ENCODE data around the gene WDR83.

Gene WDR83

GRCh38 chr19:12626958-12627357, 39.6 kb upstream of the WDR83 start:
- no peak overlapping the region for H2AFZ ChIP-seq
- peaks cover 8% of the 10 kb centered on the region for H3K36me3 ChIP-seq (ENCODE audit: control insufficient read depth, insufficient read depth, low read length)
- H3K79me2 ChIP-seq, result peaks cover 44% of the 10 kb centered on the region
- H3K9me3 ChIP-seq (ENCODE audit: control insufficient read depth, low read length), result peaks cover 5% of the 10 kb centered on the region
- no peak overlapping the region for H3K4me3 ChIP-seq (ENCODE audit: low read depth, low read length)
- H3K9ac ChIP-seq, result no peak overlapping the region
- H3K4me1 ChIP-seq, result no peaks in the 10 kb centered on the region
- H3K4me2 ChIP-seq (ENCODE audit: low read length), result no peak overlapping the region
- H3K27me3 ChIP-seq (ENCODE audit: control insufficient read depth, insufficient read depth, low read length), result no peaks in the 10 kb centered on the region
- no peak overlapping the region for H3K27ac ChIP-seq
- TF ChIP-seq CTCF (IDR thresholded peaks at IDR 0.05), result no peak

- H3K4me2 ChIP-seq (ENCODE audit: low read length), result no peak overlapping the region
- no peaks in the 10 kb centered on the region for H3K27me3 ChIP-seq (ENCODE audit: control insufficient read depth, insufficient read depth, low read length)
- H3K9me3 ChIP-seq (ENCODE audit: control insufficient read depth, low read length), result peaks cover 5% of the 10 kb centered on the region
- H3K4me1 ChIP-seq, result no peaks in the 10 kb centered on the region
- H3K27ac ChIP-seq, result no peak overlapping the region
- TF ChIP-seq CTCF (IDR thresholded peaks at IDR 0.05), result no peak
- peaks cover 33% of the 10 kb centered on the region for H3K79me2 ChIP-seq
- H3K36me3 ChIP-seq (ENCODE audit: control insufficient read depth, insufficient read depth, low read length), result peaks cover 8% of the 10 kb centered on the region
- no peak overlapping the region for H2AFZ ChIP-seq
- H3K4me3 ChIP-seq (ENCODE audit: low read depth, low read length), result no peak overlapping the region
- H3K9ac ChIP-seq, result no peak overlapping the region
These were observed 38.3 kb upstream of the WDR83 start for GRCh38 chr19:12628040-12629022.

GRCh38 chr19:12629215-12629614, 37.4 kb upstream of the WDR83 start:
- Histone ChIP-seq H3K4me3 (ENCODE audit: low read depth, low read length) (no peak overlapping the region), H3K36me3 (ENCODE audit: control insufficient read depth, insufficient read depth, low read length) (peaks cover 8% of the 10 kb centered on the region), H2AFZ (no peak overlapping the region), H3K4me2 (ENCODE audit: low read length) (no peak overlapping the region), H3K4me1 (no peaks in the 10 kb centered on the region), H3K27me3 (ENCODE audit: control insufficient read depth, insufficient read depth, low read length) (no peaks in the 10 kb centered on the region), H3K79me2 (peaks cover 29% of the 10 kb centered on the region), H3K9ac (no peak overlapping the region), H3K9me3 (ENCODE audit: control insufficient read depth, low read length) (peaks cover 5% of the 10 kb centered on the region), H3K27ac (no peak overlapping the region)
- TF ChIP-seq CTCF (IDR thresholded peaks at IDR 0.05), result no peak

GRCh38 chr19:12636631-12637030, 30.0 kb upstream of the WDR83 start:
- TF ChIP-seq CTCF (IDR thresholded peaks at IDR 0.05), result no peak
- Histone ChIP-seq H3K27ac (no peak overlapping the region), H3K9ac (no peak overlapping the region), H3K9me3 (ENCODE audit: control insufficient read depth, low read length) (no peaks in the 10 kb centered on the region), H3K4me1 (peaks cover 3% of the 10 kb centered on the region), H3K36me3 (ENCODE audit: control insufficient read depth, insufficient read depth, low read length) (no peaks in the 10 kb centered on the region), H3K79me2 (peaks cover 3% of the 10 kb centered on the region), H2AFZ (no peak overlapping the region), H3K27me3 (ENCODE audit: control insufficient read depth, insufficient read depth, low read length) (no peaks in the 10 kb centered on the region), H3K4me3 (ENCODE audit: low read depth, low read length) (no peak overlapping the region), H3K4me2 (ENCODE audit: low read length) (no peak overlapping the region)

Data from parathyroid adenoma (tissue), 2 donors.